ENCODE results near the gene RHBDL2. TPM values are rescaled to one million over a fixed set of nuclear protein-coding genes. Genes with fewer than 3 reads are reported as not detected.

The RHBDL2 gene
- total RNA-seq, 1 donor, result 0.72 TPM

- Histone ChIP-seq H3K9me3 (ENCODE audit: low read depth, low read length) (no peaks in the 10 kb centered on the region), H4K20me1 (ENCODE audit: insufficient read depth, low read length) (no peaks in the 10 kb centered on the region), H3K27ac (ENCODE audit: low read depth, low read length) (no peak overlapping the region), H2AFZ (ENCODE audit: low read length) (peak overlapping the region; percentile 88), H3K36me3 (ENCODE audit: insufficient read depth, low read length) (no peaks in the 10 kb centered on the region), H3K27me3 (ENCODE audit: insufficient read depth, low read length) (no peaks in the 10 kb centered on the region), H3K4me3 (ENCODE audit: insufficient read depth, low read length) (no peak overlapping the region), H3K79me2 (ENCODE audit: insufficient read depth, low read length) (no peaks in the 10 kb centered on the region), H3K4me1 (ENCODE audit: insufficient read depth, low read length) (peaks cover 13% of the 10 kb centered on the region), H3K4me2 (ENCODE audit: insufficient read depth, low read length) (no peak overlapping the region)
- no peak for TF ChIP-seq CTCF (IDR thresholded peaks at IDR 0.05; ENCODE audit: extremely low read depth, low read depth, low read length)
- peak; percentile 34 for DNase-seq (ENCODE audit: insufficient read length, low spot score, missing footprints)
These were observed 12.6 kb downstream of the RHBDL2 start for GRCh38 chr1:38929054-38929453.

DNA sequence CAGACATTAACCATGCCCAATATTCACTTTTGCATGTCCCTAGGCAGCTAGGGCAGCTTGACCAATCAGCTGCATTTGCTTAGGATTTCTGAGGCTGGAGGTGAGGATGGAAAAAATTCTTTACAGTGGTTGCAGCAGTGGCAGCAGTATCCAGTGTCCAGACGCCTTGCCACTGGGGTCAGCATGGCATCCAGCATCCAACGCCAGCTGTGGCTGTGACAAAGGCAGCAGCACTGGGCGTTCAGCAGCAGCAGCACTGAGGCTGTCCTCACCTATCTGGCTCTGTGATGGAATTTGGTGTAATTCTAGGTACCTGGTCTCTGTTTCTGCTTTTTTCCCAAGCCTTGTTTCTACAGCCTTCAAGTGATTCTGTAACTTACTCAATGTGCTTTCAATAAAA is 15.5 kb downstream of the RHBDL2 start:
- Histone ChIP-seq H3K36me3 (ENCODE audit: insufficient read depth, low read length) (no peaks in the 10 kb centered on the region), H3K4me3 (ENCODE audit: insufficient read depth, low read length) (no peak overlapping the region), H3K4me2 (ENCODE audit: insufficient read depth, low read length) (no peak overlapping the region), H2AFZ (ENCODE audit: low read length) (no peak overlapping the region), H3K27me3 (ENCODE audit: insufficient read depth, low read length) (no peaks in the 10 kb centered on the region), H3K4me1 (ENCODE audit: insufficient read depth, low read length) (peaks cover 14% of the 10 kb centered on the region), H3K79me2 (ENCODE audit: insufficient read depth, low read length) (no peaks in the 10 kb centered on the region), H3K27ac (ENCODE audit: low read depth, low read length) (no peak overlapping the region), H4K20me1 (ENCODE audit: insufficient read depth, low read length) (no peaks in the 10 kb centered on the region), H3K9me3 (ENCODE audit: low read depth, low read length) (no peaks in the 10 kb centered on the region)
- DNase-seq (ENCODE audit: insufficient read length, low spot score, missing footprints), result no peak
- TF ChIP-seq CTCF (IDR thresholded peaks at IDR 0.05; ENCODE audit: extremely low read depth, low read depth, low read length), result no peak

DNA sequence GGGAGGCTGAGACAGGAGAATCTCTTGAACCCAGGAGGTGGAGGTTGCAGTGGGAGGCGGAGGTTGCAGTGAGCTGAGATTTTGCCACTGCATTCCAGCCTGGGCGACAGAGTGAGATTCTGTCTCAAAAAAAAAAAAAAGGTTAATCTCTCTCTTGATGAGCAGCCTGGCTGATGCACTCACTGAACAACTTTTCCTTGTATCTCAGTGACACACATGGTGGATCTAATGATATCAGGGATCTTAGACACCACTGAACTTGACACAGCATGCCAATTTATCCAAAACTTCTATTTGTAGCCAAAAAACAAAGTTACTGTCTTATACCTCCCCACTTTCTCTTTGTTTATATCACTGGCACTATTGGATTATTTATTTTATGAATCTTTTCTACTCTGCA is 16.2 kb downstream of the RHBDL2 start:
- Histone ChIP-seq H3K79me2 (ENCODE audit: insufficient read depth, low read length) (no peaks in the 10 kb centered on the region), H3K36me3 (ENCODE audit: insufficient read depth, low read length) (no peaks in the 10 kb centered on the region), H3K4me1 (ENCODE audit: insufficient read depth, low read length) (peaks cover 10% of the 10 kb centered on the region), H4K20me1 (ENCODE audit: insufficient read depth, low read length) (no peaks in the 10 kb centered on the region), H3K27me3 (ENCODE audit: insufficient read depth, low read length) (no peaks in the 10 kb centered on the region), H2AFZ (ENCODE audit: low read length) (no peak overlapping the region), H3K27ac (ENCODE audit: low read depth, low read length) (no peak overlapping the region), H3K4me2 (ENCODE audit: insufficient read depth, low read length) (no peak overlapping the region), H3K9me3 (ENCODE audit: low read depth, low read length) (no peaks in the 10 kb centered on the region), H3K4me3 (ENCODE audit: insufficient read depth, low read length) (no peak overlapping the region)
- DNase-seq (ENCODE audit: insufficient read length, low spot score, missing footprints), result no peak
- no peak for TF ChIP-seq CTCF (IDR thresholded peaks at IDR 0.05; ENCODE audit: extremely low read depth, low read depth, low read length)

- no peak for TF ChIP-seq CTCF (IDR thresholded peaks at IDR 0.05; ENCODE audit: extremely low read depth, low read depth, low read length)
- Histone ChIP-seq H3K36me3 (ENCODE audit: insufficient read depth, low read length) (no peaks in the 10 kb centered on the region), H3K9me3 (ENCODE audit: low read depth, low read length) (no peaks in the 10 kb centered on the region), H3K27ac (ENCODE audit: low read depth, low read length) (no peak overlapping the region), H3K79me2 (ENCODE audit: insufficient read depth, low read length) (no peaks in the 10 kb centered on the region), H3K4me2 (ENCODE audit: insufficient read depth, low read length) (peak overlapping the region; percentile 7), H3K4me3 (ENCODE audit: insufficient read depth, low read length) (no peak overlapping the region), H3K4me1 (ENCODE audit: insufficient read depth, low read length) (peaks cover 10% of the 10 kb centered on the region), H2AFZ (ENCODE audit: low read length) (no peak overlapping the region), H4K20me1 (ENCODE audit: insufficient read depth, low read length) (no peaks in the 10 kb centered on the region), H3K27me3 (ENCODE audit: insufficient read depth, low read length) (no peaks in the 10 kb centered on the region)
- DNase-seq (ENCODE audit: insufficient read length, low spot score, missing footprints), result peak; percentile 76
These were observed 18.0 kb downstream of the RHBDL2 start for GRCh38 chr1:38923607-38924006.

Measured in osteoblast (primary cell).